Iris pigment epithelial cell (primary cell): ENCODE data around the gene OR1N2.
"Not testable (repeated sequence)": the region's sequence is repeated elsewhere in the genome, so short reads cannot be mapped to it uniquely, and the experiment has no call there.

Experiments used
- DNase-seq: peaks from one replicate; pipeline ENCODE4 v3.0.0-alpha.2; 2011; ENCODE audit warnings: low read depth

The OR1N2 gene, protein sequence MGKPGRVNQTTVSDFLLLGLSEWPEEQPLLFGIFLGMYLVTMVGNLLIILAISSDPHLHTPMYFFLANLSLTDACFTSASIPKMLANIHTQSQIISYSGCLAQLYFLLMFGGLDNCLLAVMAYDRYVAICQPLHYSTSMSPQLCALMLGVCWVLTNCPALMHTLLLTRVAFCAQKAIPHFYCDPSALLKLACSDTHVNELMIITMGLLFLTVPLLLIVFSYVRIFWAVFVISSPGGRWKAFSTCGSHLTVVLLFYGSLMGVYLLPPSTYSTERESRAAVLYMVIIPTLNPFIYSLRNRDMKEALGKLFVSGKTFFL

DNA sequence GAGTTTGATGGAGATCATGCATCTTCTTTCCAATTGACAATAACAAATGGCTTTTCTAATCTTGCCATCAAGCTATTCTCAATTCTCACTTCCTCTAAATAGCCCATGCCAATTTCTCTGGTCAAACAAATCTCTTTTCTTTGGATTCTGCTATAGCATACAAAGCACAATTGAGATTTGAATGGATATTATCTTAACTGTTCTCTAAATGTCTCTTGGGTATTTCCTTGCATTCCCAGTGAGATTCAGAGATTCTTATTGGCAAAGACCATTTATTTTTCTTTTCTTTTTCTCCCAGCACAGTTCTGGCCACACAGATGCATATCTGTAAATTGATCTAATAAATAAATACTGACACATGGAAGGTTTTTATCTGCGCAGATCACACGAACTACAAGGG is at the start of gene OR1N2:
Gene OR1N2 (plus strand): TSS at position 301 of the 400 bp plus-strand sequence. CDS start 100 bp downstream, outside the sequence.
- DNase-seq = no peak

DNA sequence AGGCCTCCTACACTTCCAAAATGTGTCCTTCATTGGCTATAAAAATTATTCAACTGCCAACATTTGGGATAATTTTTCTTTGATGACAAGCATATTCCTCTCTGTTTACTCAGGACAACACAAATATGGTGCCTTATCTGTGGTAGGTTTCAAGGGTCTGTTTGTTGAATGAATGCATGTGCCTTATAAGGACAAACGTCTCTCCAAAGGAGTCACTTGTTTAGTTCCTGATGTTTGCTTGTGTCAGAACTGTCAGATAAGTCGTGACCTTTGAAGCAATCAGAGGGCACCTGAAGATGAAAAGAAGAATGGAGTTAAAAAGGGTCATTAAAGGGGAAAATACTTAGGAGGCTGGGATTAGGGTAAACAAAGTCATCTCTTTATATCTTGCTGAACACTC is 45.9 kb upstream of the OR1N2 start:
- no peak for DNase-seq

DNA sequence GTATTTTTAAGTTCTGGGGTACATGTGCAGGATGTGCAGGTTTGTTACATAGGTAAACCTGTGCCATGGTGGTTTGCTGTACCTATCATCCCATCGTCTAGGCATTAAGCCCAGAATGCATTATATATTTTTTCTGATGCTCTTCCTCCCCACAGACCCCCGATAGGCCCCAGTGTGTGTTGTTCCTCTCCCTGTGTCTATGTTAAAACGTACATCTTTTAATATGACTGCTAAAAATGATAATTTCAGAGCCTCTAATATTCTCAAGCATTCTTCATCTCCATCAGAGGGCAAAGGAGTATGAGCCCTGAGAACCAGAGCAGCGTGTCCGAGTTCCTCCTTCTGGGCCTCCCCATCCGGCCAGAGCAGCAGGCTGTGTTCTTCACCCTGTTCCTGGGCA is 42.4 kb upstream of the OR1N2 start, which contains the start of gene OR1J2:
Gene OR1J2 (plus strand): TSS at position 301 of the 400 bp plus-strand sequence. CDS start 0 bp downstream, at position 301.
- DNase-seq = no peak

DNA sequence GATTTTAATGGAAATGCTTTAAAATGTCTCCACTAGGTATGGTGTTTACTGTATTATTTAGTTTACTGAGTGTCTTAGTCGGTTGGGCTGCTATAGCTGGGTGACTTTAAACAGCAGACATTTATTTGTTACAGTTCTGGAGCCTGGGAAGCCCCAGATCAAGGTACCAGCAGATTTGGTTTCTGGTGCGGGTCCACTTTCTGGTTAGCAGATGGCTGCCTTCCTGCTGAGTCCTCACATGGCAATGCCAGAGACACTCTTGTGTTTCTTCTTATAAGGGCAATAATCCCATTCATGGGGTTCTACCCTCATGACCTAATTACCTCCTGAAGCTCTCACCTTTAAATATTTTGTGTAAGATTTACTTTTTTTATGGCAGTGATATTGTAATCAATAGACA is 34.7 kb upstream of the OR1N2 start:
- DNase-seq = no peak

DNA sequence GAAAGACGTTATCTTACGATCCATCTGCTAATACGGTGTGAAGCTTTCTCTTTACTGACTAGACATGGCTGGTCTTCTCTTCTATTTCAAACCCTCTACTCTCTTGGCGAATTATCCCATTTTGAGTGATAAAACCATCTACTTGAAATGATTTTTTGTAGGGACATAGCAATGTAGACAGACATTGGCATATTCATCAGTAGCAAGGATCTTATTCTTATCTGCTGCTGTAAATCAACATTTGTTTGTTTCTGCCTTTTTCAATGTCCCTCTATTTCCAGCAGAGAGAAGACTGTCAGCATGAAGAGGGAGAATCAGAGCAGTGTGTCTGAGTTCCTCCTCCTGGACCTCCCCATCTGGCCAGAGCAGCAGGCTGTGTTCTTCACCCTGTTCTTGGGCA is 34.1 kb upstream of the OR1N2 start, which contains the start of gene OR1J4:
Gene OR1J4 (plus strand): TSS at position 301 of the 400 bp plus-strand sequence. CDS start 0 bp downstream, at position 301.
- DNase-seq = no peak

DNA sequence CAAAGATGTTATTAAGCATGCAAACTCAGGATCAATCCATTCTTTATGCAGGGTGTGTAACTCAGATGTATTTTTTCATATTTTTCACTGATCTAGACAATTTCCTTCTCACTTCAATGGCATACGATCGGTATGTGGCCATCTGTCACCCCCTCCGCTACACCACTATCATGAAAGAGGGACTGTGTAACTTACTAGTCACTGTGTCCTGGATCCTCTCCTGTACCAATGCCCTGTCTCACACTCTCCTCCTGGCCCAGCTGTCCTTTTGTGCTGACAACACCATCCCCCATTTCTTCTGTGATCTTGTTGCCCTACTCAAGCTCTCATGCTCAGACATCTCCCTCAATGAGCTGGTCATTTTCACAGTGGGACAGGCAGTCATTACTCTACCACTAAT is 33.5 kb upstream of the OR1N2 start:
- DNase-seq = no peak

DNA sequence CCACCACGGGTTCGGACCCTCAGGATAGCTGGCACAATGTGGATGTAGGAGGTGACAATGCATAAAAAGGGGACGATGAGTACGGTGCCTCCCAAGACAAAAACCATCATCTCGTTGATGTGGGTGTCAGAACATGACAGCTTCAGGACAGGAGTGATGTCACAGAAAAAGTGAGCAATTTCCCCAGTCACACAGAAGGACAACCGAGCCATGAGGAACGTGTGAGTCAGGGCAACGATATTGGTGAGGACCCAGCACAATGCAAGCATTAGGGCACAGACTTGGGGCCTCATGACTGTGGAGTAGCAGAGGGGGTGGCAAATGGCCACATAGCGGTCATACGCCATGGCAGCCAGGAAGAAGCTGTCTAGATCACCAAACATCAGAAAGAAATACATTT is 26.3 kb upstream of the OR1N2 start:
- DNase-seq = no peak

DNA sequence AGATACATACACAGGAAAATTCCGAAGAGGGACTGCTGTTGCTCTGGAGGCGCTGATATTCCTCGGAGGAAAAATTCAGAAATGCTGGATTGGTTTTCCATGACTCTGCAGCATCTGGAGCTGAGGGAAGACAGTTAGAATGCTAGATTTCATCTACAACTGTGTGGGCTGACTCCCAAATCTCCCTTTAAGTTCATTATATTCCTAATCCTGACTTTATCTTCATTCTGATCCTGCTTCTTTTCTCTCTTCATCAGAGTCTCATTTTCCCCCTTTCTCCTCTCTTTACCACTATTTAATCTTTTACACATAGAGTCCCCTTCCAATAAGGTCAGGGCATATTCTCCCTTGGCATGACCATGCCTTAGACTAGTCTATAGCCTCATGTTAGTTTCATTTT is 25.7 kb upstream of the OR1N2 start, which contains the start of gene OR1N1:
Gene OR1N1 (minus strand): TSS at position 101 of the 400 bp plus-strand sequence. CDS start 0 bp downstream, at position 101.
- DNase-seq = no peak

DNA sequence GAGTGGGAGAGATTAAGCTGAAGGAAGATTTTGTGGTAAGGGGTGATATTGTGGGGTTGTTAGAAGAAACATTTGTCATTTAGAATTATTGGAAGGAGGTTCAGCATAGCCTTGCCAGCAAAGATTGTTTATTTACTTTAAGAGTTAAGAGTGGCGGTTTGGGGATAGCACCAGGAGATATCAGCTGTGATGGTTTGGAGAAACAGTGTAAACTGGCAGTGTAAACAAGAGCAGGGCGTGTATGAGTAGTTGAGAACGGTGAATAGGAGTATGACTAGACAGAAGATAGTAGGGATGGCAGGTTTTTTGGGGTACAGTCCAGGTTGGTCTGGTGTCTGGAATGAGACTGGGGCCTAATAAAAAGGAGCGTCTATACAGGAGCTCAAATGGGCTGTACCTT is 21.8 kb upstream of the OR1N2 start:
- DNase-seq = not testable (repeated sequence)

DNA sequence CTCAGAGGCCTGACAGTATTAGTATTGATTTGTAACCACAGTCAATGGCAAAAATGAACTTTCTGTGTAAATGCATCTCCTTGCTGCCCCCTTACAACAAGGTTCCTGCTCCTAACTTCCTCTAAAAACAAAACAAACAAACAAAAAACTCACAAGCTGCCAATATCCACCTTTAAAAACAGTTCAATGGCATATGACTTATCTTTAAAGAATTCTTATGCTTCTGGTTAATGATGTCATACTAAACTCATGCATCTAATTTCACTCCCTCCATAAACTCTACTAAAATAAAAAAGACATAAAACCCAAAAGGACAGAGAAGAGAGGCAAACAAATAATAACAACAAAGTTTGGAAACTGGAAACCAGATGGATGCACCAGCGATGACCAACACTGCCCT is 16.8 kb upstream of the OR1N2 start:
- peak; percentile 3 for DNase-seq

DNA sequence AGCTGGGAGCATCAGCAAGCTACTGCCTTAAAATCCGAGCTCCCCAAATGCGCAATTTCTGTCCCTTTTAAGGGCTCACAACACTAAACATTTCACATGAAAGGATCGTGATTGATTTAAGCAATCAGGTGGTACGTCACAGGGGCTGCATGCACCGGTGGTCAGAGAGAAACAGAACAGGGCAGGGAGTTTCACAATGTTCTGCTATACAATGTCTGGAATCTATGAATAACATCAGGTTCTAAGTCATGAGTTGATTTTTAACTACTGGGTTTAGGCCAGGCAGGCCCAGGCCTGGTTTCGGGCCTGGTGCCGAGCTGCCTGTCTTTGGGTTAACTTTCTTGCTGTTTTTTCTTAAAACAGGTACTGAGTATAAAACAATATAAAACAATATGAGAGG is 15.8 kb upstream of the OR1N2 start:
- not testable (repeated sequence) for DNase-seq

DNA sequence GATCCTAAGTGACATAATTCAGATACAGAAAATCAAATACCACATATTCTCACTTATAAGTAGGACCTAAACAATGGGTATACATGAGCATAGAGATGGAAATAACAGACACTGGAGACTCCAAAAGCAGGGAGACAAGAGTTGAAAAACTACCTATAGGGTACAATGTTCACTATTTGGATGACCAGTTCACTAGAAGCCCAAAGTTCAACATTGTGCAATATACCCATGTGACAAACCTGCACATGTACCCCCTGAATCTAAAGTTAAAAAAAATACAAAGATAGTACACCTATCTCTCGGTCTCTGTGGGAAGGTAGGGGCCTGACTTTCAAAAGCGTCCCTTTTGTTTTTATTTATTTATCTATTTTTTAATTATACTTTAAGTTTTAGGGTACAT is 14.2 kb upstream of the OR1N2 start:
- no peak for DNase-seq

DNA sequence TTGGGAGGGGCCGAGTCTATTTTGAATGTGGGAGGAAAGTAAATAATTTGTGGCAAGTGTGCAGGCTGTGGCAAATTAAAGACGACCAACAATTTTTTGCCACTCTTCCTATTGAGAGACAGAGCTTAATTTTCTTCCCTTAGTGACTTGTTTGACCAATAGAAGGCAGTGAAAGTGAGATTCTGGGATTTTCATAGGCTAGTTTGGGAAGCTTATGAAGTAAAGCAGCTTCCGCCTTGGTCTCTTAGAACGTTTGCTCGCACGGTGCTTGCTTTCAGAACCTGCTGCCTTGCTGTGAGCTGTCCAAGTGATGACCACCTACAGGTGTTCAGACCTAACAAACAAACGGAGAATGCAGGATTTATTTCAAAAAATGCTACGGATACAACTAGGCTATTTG is 6.7 kb upstream of the OR1N2 start:
- DNase-seq = no peak

DNA sequence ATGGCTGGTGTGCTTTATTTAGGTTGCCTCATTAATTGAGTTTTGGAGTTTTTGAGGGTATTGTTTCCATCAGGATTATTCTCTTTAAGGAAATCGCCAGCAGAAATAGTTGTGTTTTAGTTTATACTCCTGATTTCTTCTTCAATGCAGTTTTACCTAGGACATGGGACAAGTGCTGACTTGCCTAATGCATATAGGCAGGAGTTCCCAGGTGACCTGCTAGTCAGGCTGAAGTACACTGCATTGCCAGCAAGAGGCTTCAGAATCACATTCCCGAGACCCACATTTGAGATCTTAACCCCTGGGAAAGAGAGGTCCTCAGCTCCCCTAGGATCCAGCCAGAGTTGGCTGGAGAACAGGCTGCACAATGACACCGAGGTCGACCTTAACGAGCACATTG is 1.5 kb upstream of the OR1N2 start:
- DNase-seq = no peak

DNA sequence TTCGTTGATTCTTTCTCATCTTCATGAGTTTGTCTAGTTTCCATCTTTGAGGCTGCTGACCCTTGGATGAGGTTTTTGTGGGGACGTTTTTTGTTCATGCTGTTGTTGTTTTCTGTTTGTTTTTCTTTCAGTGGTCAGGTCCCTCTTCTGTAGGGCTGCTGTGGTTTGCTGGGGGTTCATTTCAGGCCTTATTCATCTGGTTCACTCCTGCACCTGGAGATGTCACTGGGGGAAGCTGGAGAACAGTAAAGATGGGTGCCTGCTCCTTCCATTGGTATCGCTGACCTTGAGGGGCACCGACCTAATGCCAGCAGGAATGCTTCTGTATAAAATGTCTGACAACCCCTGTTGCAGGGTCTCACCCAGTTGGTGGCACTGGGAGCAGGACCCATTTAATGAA is 8.5 kb downstream of the OR1N2 start:
- DNase-seq = no peak

DNA sequence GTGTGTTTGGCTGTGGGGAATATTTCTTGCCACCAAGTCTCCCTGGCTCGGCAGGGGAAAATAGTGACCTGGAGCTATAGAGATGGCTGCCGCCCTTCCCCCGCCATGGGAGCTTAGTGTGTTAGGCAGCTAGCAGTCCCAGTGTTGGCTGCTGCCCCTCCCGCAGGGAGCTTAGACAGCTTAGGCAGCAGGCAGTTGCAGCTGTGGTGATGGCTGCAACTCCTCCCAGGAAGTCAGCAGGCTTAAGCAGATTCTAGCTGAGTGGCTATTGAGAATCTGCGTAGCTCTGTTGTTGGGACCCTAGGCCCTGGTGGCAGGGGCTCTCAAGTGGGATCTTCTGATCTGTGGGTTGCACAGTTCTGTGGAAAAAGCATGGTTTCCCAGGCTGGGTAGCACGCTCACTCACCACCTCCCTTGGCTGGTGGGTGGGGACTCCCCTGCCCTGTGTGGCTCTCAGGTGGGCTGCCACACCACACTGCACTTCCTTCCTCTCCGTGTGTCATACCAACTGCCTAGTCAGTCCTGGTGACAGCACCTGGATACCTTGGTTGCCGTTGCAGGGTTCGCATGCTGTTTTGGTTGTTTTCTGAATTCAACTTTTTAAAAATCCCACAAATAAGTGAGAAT is 9.3 kb downstream of the OR1N2 start:
- DNase-seq = no peak

DNA sequence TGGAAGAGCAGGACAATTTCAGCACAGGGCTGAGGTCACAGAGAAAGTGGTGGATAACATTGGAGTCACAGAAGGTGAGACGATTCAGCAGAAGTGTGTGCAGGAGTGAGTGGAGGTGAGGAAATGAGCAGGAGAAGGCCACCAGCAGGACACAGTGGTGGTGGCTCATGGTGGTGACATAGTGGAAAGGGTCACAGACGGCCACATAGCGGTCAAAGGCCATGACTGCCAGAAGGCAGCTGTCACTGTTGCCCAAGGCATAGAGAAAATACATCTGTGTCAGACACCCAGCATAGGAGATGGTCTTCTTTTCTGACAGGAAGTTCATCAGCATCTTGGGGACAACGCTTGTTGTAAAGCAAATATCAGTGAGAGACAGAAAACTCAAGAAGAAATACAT is 15.0 kb downstream of the OR1N2 start:
- no peak for DNase-seq

DNA sequence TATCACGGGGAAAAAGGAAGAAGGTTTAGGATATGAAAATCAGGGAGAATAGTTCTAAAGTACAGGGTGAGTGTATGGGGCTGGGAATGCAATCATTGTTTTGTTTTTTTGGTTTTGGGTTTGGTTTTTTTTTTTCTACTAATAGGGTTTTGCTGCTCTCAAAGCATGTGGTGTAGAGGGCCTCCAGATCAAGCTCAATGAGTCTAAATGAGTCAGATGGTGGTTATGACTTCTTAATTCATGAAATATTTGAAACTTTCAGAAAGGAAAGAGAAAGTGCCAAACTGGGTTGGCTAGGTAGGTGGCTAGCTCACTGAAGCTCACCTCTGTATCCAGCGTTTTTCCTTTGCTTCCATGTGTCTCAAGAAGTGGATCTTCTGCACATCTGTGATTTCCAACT is 19.5 kb downstream of the OR1N2 start:
- no peak for DNase-seq

DNA sequence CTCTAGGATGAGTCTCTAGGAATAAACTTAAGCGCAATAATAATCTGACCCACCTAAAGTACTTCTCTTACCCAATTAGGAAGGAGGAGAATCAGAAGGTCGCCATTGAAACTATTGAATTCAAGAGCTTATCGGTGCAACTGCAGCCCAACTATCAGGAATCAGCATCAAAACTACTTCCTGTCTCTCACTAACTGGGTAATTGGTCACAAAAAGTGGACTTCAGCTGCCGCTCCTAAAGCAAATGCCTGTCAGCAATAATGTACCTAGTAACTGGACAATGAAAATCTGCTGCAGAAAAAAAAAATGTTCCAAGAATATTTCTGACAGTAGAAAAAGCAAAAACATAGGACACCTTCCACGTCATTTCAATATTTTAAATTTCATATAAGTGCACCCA is 27.0 kb downstream of the OR1N2 start:
- no peak for DNase-seq

DNA sequence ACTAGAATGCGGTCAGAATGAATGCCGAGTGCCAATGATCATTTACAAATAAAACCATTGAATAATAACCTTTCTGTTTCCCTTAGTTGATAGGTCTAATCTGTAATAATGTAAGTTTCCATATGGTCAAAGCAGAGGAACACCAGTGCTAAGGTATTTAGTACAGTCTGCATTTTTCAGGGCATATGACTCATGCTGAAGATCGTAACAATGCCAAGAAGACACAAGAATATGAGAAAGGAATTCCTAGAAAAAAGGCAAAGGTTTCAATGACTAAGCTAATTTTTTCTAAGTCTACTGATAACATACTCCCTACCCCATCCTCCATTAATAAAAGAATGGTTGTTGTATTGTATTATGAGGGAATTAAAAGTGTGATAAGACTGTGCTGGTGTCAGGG is 27.4 kb downstream of the OR1N2 start:
- peak; percentile 77 for DNase-seq

DNA sequence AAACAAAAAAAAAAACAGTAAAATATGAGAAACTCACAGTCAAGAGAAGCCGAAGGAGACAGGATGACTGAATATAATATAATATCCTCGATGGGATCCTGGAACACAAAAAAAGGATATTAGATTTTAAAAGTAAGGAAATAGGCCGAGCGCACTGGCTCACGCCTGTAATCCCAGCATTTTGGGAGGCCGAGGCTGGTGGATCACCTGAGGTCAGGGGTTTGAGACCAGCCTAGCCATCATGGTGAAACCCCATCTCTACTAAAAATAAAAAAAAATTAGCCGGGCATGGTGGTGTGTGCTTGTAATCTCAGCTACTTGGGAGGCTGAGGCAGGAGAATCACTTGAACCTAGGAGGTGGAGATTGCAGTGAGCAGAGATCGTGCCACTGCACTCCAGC is 30.4 kb downstream of the OR1N2 start, which contains the start of gene OR1L8:
Gene OR1L8 (minus strand): TSS at position 101 of the 400 bp plus-strand sequence. CDS start 14,907 bp downstream, outside the sequence.
- not testable (repeated sequence) for DNase-seq
